ENCODE results near the gene CANX. TPM values are rescaled to one million over a fixed set of nuclear protein-coding genes. Genes with fewer than 3 reads are reported as not detected.
A peak's percentile ranks its signal among the peaks of the same experiment; 100 is the strongest.

Gene CANX
- total and polyA plus RNA-seq, 9 of the 15 experiments (the other 6 are each of a cell fraction or from before 2014, with no cell fraction given), result 155 to 893 (median 589) TPM

GRCh38 chr5:179698935-179699615 is at the start of gene CANX (continued):
- TF ChIP-seq ZNF609 (CRISPR knock-in tag; IDR thresholded peaks at IDR 0.05; ENCODE audit: borderline replicate concordance), result no peak
- TF ChIP-seq HMG20A (CRISPR knock-in tag; conservative IDR thresholded peaks at IDR 0.05), result no peak
- no peak for TF ChIP-seq ZBTB8A (IDR thresholded peaks at IDR 0.05; ENCODE audit: partially characterized antibody)
- no peak for TF ChIP-seq ZBTB40 (IDR thresholded peaks at IDR 0.05)
- 0 out of 2 replicates have a peak, but pooled peaks have one; percentile 22 for TF ChIP-seq ZBTB40 (CRISPR knock-in tag; IDR thresholded peaks at IDR 0.05)
- TF ChIP-seq NONO (IDR thresholded peaks at IDR 0.05; ENCODE audit: low read depth in 2 of 2, low read length in 1 of 2), result peak; percentile 49 to 60; a peak in 1 of 4 replicates
- no peak for TF ChIP-seq CEBPZ (IDR thresholded peaks at IDR 0.05; ENCODE audit: borderline replicate concordance, low read depth, low read length)
